ENCODE data around the gene CUL4B.
"Not testable (repeated sequence)": the region's sequence is repeated elsewhere in the genome, so short reads cannot be mapped to it uniquely, and the experiment has no call there.

Gene CUL4B

DNA sequence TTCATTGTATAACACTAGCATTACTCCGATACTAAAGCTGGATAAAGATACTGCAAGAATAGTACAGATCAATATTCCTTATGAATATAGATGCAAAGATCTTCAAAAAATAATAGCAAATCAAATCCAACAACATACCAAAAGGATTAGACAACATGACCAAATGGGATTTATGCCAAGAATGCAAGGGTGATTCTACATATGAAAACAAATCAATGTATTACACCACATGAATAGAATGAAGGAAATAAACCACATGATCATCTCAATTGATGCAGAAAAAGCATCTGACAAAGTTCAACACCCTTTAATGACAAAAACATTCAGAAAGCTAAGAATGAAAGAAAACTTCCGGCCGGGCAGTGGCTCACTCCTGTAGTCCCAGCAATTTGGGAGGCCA, 42.8 kb downstream of the CUL4B start:
- DNase-seq = no peak

DNA sequence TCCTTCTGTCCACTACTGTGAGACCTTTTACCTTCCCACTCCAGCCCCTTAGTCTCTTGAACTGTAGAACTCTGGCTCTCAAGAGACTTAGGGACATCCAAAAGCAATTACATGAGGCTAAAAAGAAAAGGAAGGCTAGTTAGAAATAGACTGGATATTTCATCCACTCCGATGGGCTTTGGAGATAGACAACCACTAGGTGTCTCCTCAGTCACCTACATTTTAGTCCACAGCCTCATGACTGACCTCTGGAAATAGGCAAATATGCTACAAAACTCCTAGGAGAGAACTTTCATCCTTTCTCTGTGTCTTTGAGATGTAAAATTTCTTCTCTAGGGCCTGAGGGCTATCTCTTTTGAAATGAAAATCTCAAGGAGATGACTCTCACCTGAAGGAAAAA, 46.5 kb downstream of the CUL4B start:
- no peak for DNase-seq

DNA sequence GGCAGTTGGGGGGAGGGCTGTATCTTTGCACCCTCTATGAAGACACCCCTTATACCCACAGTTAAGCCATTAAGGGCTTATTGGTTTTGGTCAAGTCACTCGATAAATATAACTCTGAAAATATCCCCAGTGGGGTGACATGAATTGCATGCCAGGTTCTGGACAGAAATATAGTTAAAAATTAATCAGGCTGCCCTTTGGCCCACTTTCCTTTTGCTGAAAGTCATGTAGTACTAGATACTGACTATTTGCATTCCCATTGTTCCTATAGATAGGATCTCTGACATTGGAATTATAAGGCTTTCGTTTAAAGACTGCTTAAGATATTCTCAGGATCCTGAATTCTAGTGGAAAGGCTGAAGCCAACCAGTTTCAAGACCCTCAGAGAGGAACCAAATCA, 48.1 kb downstream of the CUL4B start:
- no peak for DNase-seq

DNA sequence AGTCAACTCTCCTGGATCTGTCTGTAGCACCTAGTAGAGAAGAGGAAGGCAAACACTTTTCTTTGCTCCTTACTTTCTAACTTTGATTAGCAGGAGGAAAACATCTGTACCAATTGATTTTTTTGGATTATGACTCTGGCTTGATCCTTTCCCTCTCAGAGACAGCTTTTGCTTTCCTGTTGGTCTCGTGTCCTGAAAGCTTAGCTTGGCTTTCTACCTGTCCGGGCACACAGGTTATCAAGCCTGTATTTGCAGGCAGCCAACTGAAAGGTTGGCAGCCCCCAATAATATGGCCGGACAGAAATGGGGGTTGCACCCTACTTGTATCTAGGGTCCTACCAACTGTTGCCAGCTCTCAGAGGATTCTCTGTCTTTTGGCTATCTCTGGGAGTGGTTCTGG, 48.5 kb downstream of the CUL4B start:
- no peak for DNase-seq

DNA sequence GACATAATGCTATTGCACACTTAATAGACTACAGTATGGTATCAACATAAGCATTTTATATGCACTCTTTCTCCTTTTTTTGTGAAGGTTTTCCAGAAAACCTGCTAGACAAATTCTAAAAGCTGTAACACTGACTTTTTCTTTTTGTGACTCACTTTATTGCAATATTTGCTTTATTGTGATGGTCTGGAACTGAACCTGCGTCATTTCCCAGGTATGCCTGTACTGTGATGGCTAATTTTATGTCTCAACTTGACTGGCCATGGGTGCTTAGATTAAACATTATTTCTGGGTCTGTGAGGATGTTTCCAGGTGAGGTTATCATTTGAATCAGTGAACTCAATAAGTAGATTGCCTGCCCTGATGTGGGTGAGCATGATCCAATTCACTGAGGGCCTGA, 56.2 kb downstream of the CUL4B start:
- DNase-seq = no peak

DNA sequence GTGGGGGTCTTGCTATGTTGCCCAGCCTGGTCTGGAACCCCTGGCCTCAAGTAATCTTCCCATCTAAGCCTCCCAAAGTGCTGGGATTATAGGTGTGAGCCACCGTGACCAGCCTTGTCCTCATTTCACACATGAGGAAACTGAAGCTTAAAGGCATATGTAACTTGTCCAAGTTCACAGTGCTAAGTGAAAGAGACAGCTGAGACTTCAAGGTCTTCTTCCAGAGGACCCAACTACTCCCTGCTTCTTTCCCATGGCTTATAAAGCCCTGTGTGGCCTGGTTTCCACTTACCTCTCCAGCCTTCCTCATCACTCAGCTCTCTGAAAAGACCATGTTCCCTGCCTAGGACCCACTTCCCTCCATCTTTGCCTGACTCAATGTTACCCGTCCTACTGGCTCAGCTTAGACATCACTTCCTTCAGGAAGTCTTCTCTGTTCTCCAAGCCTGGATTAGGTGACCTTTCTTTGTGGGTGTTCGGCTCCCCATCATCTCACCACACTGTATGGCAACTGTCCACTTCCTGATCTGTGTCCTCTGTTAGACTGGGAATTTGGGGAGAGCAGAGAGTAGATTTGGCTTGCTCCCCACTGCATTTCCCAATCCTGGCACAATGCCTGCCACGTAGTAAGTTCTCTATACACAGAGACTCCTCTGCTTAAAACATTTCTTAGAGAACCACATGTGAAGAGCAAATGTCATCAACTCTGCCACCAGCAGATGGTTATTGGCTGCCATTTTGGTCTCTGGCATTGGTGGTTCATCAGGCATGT, 61.3 kb downstream of the CUL4B start:
- DNase-seq = no peak

DNA sequence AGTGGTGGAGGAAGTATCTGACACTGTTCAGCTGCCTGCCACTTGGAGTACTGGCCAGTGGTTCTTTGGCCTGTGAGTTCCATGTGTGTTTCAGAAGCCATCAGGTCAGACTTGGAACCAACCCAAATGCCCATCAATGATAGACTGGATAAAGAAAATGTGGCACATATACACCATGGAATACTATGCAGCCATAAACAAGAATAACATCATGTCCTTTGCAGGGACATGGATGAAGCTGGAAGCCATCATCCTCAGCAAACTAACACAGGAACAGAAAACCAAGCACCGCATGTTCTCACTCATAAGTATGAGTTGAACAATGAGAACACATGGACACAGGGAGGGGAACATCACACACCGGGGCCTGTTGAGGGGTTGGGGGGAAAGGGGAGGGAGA, 70.6 kb downstream of the CUL4B start:
- DNase-seq = not testable (repeated sequence)

DNA sequence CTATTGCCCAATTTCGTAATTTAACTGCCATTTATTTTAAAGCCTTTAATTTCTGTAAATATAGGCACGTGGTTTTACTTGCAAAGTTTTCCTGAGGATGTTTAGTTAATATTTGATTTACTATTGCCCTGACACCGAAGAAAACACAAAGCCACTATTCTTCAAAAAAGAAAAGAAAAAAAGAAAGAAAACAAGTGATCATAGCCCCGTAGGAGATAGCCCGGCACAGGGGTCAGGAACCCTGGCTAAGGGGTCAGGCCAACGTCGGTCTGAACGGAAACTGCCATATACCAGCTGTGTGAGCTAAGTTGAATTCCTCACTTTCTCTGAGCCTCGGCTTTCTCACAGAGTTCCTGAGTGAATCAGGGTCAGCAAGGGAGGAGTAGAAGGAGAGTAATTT, 74.0 kb downstream of the CUL4B start:
- no peak for DNase-seq

DNA sequence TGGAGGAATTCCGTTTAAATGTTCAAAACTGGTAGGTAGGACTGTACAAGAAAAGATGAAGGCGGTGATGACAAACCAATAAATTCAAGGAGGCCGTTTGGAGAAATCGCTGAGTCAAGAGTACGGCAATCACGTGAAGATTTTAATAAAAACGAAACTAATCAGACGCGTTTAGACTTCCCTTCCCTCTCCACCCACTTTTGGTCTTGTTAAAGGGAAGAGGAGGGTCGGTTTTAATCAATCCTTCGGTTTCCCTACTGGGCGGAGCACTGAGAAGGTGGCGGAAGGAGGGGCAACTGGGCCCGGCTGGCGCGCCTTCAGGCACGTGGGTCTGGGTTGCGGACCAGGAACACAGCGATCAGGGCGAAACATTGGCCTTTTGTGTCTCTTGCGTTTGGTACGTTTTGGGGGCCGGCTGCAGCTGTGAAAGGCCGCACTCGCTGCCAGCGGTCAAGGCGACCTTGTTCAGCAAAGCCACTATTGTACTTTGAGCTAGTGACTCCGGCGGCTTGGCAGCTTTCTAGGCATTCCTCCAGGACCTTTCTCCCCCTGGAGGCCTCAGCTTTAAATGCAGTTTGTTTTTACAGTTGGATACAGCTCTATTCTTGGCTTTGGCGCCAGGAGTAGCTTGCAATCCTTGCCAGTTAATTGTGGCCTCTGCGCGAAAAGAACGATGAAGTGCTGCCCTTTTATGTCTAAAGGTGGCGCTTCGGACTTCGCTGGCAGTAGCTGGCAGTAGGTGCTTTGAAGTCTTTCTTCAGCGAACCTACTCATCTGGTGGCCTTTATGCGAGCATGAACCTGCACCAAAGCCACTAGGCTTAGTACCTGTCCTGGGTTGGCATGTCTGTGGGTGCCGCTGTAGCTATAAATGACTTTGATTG, 74.9 kb downstream of the CUL4B start:
- DNase-seq = peak; percentile 73 to 82

DNA sequence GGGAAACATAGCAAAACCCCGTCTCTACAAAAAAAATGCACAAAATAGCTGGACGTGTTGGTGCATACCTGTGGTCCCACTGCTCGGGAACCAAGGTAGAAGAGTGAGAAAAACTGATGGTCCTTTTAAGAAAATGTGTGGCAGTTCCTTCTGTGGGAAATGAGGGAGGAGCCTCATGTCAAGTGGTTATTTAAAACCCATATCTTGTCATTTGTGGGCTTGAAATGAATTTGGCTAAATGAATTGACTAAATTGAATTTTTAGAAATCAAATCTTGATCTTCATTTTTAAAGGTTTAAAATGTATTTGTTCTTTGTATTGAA, 75.5 kb downstream of the CUL4B start:
- DNase-seq = no peak

DNA sequence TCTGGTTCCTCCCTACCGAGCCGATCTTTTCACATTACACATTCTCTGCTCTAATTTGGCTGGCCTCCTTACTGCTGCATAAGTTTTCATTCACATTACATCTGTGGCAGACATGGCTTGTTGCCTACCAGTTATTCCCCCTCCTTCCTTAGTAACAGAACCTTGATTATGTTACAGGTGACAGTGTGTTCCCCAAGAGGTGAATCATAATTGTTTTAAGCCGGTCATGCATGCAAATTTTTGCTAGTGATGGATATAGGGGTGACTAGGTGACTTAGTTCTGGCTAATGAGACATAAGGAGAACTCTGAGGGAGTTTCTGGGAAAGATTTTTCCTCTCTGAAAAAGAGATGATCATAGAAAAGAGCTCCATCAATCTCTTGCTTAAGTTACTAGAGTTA, 83.3 kb downstream of the CUL4B start:
- DNase-seq = no peak

DNA sequence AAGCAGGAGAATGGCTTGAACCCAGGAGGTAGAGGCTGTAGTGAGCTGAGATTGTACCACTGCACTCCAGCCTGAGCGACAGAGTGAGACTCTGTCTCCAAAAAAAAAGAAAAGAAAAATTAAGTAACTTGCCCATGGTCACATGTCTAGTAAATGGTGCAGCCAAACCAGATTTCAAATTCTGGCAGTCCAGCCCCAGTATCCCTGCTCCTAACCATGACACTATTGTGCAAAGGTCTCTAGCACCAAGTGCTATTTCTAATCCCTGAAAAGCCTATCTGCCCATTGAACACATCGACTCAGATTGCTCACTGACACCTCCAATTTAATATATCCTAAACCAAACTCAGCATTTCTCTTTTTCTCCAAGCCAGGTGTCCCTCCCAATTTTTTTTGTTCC, 84.0 kb downstream of the CUL4B start:
- no peak for DNase-seq

DNA sequence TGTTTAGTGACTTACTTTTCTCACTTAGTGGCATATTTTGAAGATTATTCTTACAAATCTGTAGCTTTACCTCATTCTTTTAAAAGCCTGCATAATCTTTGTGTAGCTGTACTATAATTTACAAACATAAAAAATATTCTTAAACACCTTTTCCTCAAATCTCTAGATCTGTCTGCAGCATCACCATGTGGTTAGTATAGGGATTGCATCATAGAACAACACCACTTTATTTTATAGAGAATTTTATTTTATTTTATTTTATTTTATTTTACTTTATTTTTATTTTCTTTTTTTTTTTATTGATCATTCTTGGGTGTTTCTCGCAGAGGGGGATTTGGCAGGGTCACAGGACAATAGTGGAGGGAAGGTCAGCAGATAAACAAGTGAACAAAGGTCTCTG, 85.3 kb downstream of the CUL4B start:
- peak in 1 of 2 experiments; percentile 7 for DNase-seq
